Esophagus muscularis mucosa (tissue), 3 donors: Measurements from ENCODE around the gene CNTNAP2.

Experiments used
- POLR2AphosphoS5 ChIP-seq, 2 donors: sonication (generic); formaldehyde crosslinking; IDR thresholded peaks; one replicate each; pipeline ENCODE4 v1.6.1; 2017; ENCODE audit warnings: antibody characterized with exemption in 2 of 2
- TF ChIP-seq, protein P1 (sequence below), 3 experiments: fragments of 200-600 bp in 2 of 3; fragments of 450-650 bp in 1 of 3; sonication (generic) in 2 of 3; IDR thresholded peaks; one replicate each; pipeline ENCODE4 v1.5.1; 2017 to 2019; ENCODE audit warnings: antibody characterized with exemption in 3 of 3, mild to moderate bottlenecking in 2 of 3, moderate library complexity in 1 of 3

DNA sequence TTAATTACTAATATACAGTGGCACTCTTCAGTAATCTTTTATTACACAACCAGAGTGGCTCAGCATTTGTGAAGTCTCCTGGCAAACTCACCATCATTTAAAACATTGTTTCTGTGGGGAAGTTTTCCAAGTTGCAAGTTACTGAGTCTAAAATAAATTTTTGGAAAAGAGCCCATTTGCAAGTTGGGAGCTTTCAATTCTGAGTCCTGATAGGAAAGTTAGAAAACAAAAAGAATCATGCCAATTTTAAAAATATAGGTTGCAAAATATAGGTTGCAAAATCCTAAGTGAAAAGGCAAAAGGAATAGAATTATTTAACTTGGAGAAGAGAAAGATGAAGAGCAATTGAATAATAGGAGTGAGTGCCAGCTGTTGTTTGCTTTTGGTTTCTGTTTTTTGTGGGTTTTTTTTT is 2095.1 kb downstream of the CNTNAP2 start:
- TF ChIP-seq, protein P1, sequence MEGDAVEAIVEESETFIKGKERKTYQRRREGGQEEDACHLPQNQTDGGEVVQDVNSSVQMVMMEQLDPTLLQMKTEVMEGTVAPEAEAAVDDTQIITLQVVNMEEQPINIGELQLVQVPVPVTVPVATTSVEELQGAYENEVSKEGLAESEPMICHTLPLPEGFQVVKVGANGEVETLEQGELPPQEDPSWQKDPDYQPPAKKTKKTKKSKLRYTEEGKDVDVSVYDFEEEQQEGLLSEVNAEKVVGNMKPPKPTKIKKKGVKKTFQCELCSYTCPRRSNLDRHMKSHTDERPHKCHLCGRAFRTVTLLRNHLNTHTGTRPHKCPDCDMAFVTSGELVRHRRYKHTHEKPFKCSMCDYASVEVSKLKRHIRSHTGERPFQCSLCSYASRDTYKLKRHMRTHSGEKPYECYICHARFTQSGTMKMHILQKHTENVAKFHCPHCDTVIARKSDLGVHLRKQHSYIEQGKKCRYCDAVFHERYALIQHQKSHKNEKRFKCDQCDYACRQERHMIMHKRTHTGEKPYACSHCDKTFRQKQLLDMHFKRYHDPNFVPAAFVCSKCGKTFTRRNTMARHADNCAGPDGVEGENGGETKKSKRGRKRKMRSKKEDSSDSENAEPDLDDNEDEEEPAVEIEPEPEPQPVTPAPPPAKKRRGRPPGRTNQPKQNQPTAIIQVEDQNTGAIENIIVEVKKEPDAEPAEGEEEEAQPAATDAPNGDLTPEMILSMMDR (IDR thresholded peaks at IDR 0.05): no peak
- TF ChIP-seq POLR2AphosphoS5 (IDR thresholded peaks at IDR 0.05): no peak
